Ishikawa (cell line): ENCODE results near the gene MTUS2.

Experiments used
- CEBPB ChIP-seq: IDR thresholded peaks from 2 replicates; pipeline ENCODE4 v1.6.1; 2012
- CREB1 ChIP-seq: IDR thresholded peaks from 2 replicates; pipeline ENCODE4 v1.6.1; 2012; ENCODE audit warnings: low read depth
- EGR1 ChIP-seq: IDR thresholded peaks from 2 replicates; pipeline ENCODE4 v1.6.1; 2012
- EP300 ChIP-seq: IDR thresholded peaks from 2 replicates; pipeline ENCODE4 v1.6.1; 2012; ENCODE audit warnings: borderline replicate concordance
- FOXM1 ChIP-seq: IDR thresholded peaks from 2 replicates; pipeline ENCODE4 v1.6.1; 2012; ENCODE audit warnings: low read depth, borderline replicate concordance
- NFIC ChIP-seq: IDR thresholded peaks from 2 replicates; pipeline ENCODE4 v1.6.1; 2012
- RAD21 ChIP-seq: IDR thresholded peaks from 2 replicates; pipeline ENCODE4 v1.6.1; 2012; ENCODE audit warnings: low read depth
- TAF1 ChIP-seq: IDR thresholded peaks from 2 replicates; pipeline ENCODE4 v1.6.1; 2012; ENCODE audit warnings: low read depth, mild to moderate bottlenecking
- TCF12 ChIP-seq: IDR thresholded peaks from 2 replicates; pipeline ENCODE4 v1.6.1; 2012; ENCODE audit warnings: low read depth
- TEAD4 ChIP-seq: IDR thresholded peaks from 2 replicates; pipeline ENCODE4 v1.6.1; 2012
- YY1 ChIP-seq: IDR thresholded peaks from 2 replicates; pipeline ENCODE4 v1.6.1; 2012; ENCODE audit warnings: low read depth
- ZBTB7A ChIP-seq: IDR thresholded peaks from 2 replicates; pipeline ENCODE4 v1.6.1; 2012; ENCODE audit warnings: low read depth
- TF ChIP-seq, protein P1 (sequence below): IDR thresholded peaks from 2 replicates; pipeline ENCODE4 v1.6.1; 2012; ENCODE audit warnings: low read depth, mild to moderate bottlenecking
- TF ChIP-seq, protein P2 (sequence below): IDR thresholded peaks from 2 replicates; pipeline ENCODE4 v1.6.1; 2012
- TF ChIP-seq, protein P3 (sequence below): IDR thresholded peaks from 2 replicates; pipeline ENCODE4 v1.6.1; 2012

The MTUS2 gene

DNA sequence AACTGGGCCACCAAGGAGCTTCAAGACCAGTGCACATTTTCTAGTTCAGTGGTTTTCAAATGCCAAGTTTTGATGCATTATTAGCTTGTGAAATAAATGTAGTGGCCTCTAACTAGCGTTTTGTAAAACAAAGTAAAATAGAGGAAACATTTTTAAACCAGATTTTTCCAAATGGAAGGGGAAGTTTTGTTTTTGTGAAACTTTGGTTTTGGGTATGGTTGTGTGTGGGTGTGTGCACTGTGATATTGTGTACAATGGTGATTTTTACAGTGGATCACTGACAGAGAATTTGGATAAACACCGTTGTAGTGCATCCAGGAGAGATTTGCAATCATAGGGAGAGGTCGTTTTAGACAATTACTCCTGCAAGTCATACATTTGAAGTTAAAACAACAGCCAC lies 666.4 kb downstream of the MTUS2 start:
- TF ChIP-seq ZBTB7A (no peak), TCF12 (no peak), CEBPB (no peak), YY1 (no peak), RAD21 (no peak), EP300 (no peak), NFIC (no peak), FOXM1 (no peak), EGR1 (no peak), TEAD4 (no peak), TAF1 (no peak), CREB1 (no peak)
- TF ChIP-seq, protein P1, sequence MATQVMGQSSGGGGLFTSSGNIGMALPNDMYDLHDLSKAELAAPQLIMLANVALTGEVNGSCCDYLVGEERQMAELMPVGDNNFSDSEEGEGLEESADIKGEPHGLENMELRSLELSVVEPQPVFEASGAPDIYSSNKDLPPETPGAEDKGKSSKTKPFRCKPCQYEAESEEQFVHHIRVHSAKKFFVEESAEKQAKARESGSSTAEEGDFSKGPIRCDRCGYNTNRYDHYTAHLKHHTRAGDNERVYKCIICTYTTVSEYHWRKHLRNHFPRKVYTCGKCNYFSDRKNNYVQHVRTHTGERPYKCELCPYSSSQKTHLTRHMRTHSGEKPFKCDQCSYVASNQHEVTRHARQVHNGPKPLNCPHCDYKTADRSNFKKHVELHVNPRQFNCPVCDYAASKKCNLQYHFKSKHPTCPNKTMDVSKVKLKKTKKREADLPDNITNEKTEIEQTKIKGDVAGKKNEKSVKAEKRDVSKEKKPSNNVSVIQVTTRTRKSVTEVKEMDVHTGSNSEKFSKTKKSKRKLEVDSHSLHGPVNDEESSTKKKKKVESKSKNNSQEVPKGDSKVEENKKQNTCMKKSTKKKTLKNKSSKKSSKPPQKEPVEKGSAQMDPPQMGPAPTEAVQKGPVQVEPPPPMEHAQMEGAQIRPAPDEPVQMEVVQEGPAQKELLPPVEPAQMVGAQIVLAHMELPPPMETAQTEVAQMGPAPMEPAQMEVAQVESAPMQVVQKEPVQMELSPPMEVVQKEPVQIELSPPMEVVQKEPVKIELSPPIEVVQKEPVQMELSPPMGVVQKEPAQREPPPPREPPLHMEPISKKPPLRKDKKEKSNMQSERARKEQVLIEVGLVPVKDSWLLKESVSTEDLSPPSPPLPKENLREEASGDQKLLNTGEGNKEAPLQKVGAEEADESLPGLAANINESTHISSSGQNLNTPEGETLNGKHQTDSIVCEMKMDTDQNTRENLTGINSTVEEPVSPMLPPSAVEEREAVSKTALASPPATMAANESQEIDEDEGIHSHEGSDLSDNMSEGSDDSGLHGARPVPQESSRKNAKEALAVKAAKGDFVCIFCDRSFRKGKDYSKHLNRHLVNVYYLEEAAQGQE = no peak
- TF ChIP-seq, protein P2, sequence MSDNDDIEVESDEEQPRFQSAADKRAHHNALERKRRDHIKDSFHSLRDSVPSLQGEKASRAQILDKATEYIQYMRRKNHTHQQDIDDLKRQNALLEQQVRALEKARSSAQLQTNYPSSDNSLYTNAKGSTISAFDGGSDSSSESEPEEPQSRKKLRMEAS = no peak
- TF ChIP-seq, protein P3, sequence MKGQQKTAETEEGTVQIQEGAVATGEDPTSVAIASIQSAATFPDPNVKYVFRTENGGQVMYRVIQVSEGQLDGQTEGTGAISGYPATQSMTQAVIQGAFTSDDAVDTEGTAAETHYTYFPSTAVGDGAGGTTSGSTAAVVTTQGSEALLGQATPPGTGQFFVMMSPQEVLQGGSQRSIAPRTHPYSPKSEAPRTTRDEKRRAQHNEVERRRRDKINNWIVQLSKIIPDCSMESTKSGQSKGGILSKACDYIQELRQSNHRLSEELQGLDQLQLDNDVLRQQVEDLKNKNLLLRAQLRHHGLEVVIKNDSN = no peak

DNA sequence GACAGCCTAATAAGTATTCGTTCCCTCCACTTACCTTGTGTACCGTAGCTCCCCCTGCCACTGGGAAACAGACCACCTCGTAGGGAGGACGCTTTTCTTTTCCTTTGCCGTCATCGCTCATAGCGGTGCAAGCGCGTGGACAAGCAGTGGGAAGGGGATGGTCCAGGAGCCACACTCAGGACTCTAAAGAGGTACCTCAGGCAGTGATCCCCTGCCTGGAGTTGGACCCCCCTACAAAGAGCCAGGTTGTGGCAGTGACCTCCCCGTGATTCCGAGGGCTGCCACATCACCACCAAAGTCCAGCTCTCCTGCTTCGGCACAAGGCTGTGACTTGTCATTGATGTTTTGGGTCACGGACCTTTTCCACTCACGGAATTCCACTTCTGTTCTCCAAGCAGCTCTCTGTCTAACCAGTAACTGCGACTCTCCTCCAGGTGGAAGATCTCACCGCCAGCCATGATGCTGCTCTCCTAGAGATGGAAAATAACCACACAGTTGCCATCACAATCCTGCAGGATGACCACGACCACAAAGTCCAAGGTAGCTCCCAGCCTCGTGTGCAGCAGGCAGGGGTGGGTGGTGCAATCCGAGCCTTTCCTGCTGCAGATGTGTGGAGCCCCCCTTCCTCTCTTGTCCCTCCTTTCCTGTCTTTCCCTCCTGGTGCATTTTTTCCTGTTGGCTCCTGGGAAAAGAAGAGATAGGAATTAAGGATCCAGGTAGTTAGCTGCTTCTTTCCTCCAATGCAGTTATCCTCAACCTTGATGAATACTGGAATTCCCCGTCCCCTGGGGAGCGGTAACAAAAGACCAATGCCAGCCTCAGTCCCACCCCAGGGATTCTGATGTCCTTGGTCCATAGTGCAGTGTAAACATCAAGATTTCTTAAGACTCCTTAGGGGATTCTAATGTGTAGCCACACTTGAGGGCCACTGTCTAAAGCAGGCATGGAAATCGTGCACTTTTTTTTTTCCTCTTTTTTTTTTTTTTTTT lies 667.6 kb downstream of the MTUS2 start:
- TF ChIP-seq TCF12 (no peak), YY1 (no peak), CREB1 (no peak), NFIC (no peak), EP300 (no peak), FOXM1 (no peak), TAF1 (no peak), RAD21 (no peak), TEAD4 (no peak), CEBPB (no peak), EGR1 (no peak), ZBTB7A (no peak)
- TF ChIP-seq, protein P3 = no peak
- TF ChIP-seq, protein P2 = no peak
- TF ChIP-seq, protein P1 = no peak

DNA sequence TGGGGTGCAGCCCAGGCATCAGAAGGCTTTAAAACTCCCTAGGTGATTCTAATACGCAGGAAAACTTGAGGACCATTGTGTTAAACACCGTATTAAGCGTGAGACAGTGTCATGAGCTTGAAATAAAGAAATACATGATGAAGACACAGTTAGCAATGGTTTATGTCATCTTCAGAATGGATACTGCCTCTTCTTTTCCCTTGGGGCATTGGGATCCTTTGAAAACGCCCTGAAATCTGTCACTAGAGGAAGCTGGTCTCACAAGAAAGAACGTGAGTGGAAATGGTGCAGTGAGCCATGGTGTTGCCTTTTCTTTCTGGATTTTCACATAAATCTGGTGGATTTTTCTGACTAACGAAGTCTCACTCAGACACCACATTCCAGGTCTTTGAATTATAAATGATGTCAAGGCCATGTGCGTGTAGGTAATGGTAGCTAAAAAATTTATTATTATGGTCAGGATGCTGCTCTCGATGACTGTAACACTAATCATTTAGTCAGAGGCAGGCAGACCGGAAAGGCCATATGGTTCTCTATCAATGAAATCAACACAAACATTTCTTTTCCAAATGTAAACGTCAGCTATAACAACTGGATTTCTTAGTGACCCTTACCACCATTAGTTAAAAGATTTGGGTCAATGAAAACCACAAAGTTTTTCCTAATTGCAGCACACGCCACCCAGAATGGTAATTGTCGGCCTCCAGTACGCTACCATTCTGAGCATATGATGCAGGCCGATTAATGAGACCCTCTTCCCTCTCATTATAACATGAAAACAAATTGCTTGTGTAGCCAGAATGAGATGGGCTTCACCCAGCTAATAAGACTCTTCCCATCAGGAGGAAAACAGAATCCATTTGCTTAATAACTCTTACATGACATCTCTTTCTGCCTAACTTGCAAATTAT lies 669.8 kb downstream of the MTUS2 start:
- TF ChIP-seq CEBPB (no peak), ZBTB7A (no peak), FOXM1 (no peak), EGR1 (no peak), CREB1 (no peak), NFIC (no peak), EP300 (no peak), TEAD4 (no peak), TAF1 (no peak), TCF12 (no peak), YY1 (no peak), RAD21 (no peak)
- TF ChIP-seq, protein P3 = no peak
- TF ChIP-seq, protein P2 = no peak

DNA sequence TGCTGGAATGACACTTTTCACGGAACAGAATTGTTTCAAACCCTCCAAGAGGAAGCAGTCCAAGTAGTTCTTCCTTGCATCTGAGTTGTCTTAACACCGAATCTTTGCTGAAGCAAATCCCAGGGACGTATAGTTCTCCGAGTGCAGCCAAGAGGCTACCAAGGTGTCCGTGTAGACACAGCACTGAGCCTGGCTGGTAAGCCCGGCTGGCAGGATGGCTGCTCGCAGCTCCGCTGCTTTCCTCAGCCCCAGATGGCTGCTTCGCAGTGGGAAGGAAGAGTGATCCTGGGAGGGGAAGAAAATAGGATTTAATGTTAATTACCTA lies 670.4 kb downstream of the MTUS2 start:
- no peak for TF ChIP-seq CREB1
- TF ChIP-seq, protein P2 = no peak
